H9 (cell line): ENCODE measurements around the gene APOL1. TPM values are rescaled to one million over a fixed set of nuclear protein-coding genes. Genes with fewer than 3 reads are reported as not detected.
"Not testable (repeated sequence)": the region's sequence is repeated elsewhere in the genome, so short reads cannot be mapped to it uniquely, and the experiment has no call there.

ENCODE experiments used
- DNase-seq: peaks from one replicate; pipeline ENCODE4 v3.0.0-alpha.2; 2017
- H2AFZ ChIP-seq: one replicate; pipeline ENCODE4 v1.6.1; 2013; ENCODE audit warnings: mild to moderate bottlenecking, low read length, control low read depth, moderate library complexity
- H2AK5ac ChIP-seq: 2 replicates; pipeline ENCODE4 v1.6.1; 2013; ENCODE audit warnings: low read length, control low read depth, mixed read lengths; ENCODE audit not compliant: insufficient read length
- H2BK120ac ChIP-seq: one replicate; pipeline ENCODE4 v1.6.1; 2013; ENCODE audit warnings: low read depth, mild to moderate bottlenecking, low read length, control low read depth, inconsistent platforms; ENCODE audit not compliant: poor library complexity, severe bottlenecking
- H2BK12ac ChIP-seq: 2 replicates; pipeline ENCODE4 v1.6.1; 2013; ENCODE audit warnings: low read length, control low read depth, mixed read lengths, low read depth; ENCODE audit not compliant: insufficient read length
- H2BK15ac ChIP-seq: 2 replicates; pipeline ENCODE4 v1.6.1; 2013; ENCODE audit warnings: low read depth, low read length, control low read depth
- H2BK20ac ChIP-seq: one replicate; pipeline ENCODE4 v1.6.1; 2013; ENCODE audit warnings: low read depth, mild to moderate bottlenecking, low read length, control low read depth, inconsistent platforms; ENCODE audit not compliant: poor library complexity, severe bottlenecking
- H2BK5ac ChIP-seq: 2 replicates; pipeline ENCODE4 v1.6.1; 2013; ENCODE audit warnings: low read length, control low read depth, mixed read lengths; ENCODE audit not compliant: insufficient read length
- H3K14ac ChIP-seq: 2 replicates; pipeline ENCODE4 v1.6.1; 2013; ENCODE audit warnings: low read length, control low read depth; ENCODE audit not compliant: insufficient read depth
- H3K18ac ChIP-seq: 2 replicates; pipeline ENCODE4 v1.6.1; 2013; ENCODE audit warnings: low read depth, mild to moderate bottlenecking, mixed read lengths, low read length, control low read depth; ENCODE audit not compliant: insufficient read length
- H3K23ac ChIP-seq: 2 replicates; pipeline ENCODE4 v1.6.1; 2013; ENCODE audit warnings: low read length, control low read depth, mixed read lengths, low read depth; ENCODE audit not compliant: insufficient read length
- H3K23me2 ChIP-seq: 2 replicates; pipeline ENCODE4 v1.6.1; 2013; ENCODE audit warnings: low read depth, mild to moderate bottlenecking, mixed read lengths, low read length, control low read depth; ENCODE audit not compliant: insufficient read length, poor library complexity, severe bottlenecking
- H3K27ac ChIP-seq: 2 replicates; pipeline ENCODE4 v1.5.1; 2013; ENCODE audit warnings: low read length, control low read depth, mixed read lengths, low read depth; ENCODE audit not compliant: insufficient read length
- H3K27me3 ChIP-seq: 2 replicates; pipeline ENCODE4 v1.6.1; 2013; ENCODE audit warnings: low read length, control low read depth, inconsistent platforms; ENCODE audit not compliant: insufficient read depth
- H3K4ac ChIP-seq: 2 replicates; pipeline ENCODE4 v1.6.1; 2013; ENCODE audit warnings: low read depth, mild to moderate bottlenecking, control low read depth, inconsistent platforms, low read length, moderate library complexity
- H3K4me1 ChIP-seq: 2 replicates; pipeline ENCODE4 v1.6.1; 2013; ENCODE audit warnings: low read length, control low read depth, inconsistent platforms; ENCODE audit not compliant: insufficient read depth
- H3K4me2 ChIP-seq: 2 replicates; pipeline ENCODE4 v1.6.1; 2013; ENCODE audit warnings: low read length, control low read depth, mixed read lengths; ENCODE audit not compliant: insufficient read length, insufficient read depth
- H3K56ac ChIP-seq: 2 replicates; pipeline ENCODE4 v1.6.1; 2013; ENCODE audit warnings: low read depth, mild to moderate bottlenecking, mixed read lengths, low read length, control low read depth; ENCODE audit not compliant: insufficient read length
- H3K79me1 ChIP-seq: 2 replicates; pipeline ENCODE4 v1.6.1; 2013; ENCODE audit warnings: low read depth, mild to moderate bottlenecking, moderate library complexity, low read length, control low read depth, inconsistent platforms; ENCODE audit not compliant: insufficient read depth, poor library complexity, severe bottlenecking
- H3K79me2 ChIP-seq: 2 replicates; pipeline ENCODE4 v1.6.1; 2013; ENCODE audit warnings: low read length, control low read depth, inconsistent platforms; ENCODE audit not compliant: insufficient read depth
- H3K9ac ChIP-seq: 2 replicates; pipeline ENCODE4 v1.6.1; 2013; ENCODE audit warnings: low read length, control low read depth, mixed read lengths; ENCODE audit not compliant: insufficient read length; ENCODE audit errors: extremely low read depth
- H3K9me3 ChIP-seq: one replicate; pipeline ENCODE4 v1.6.1; 2013; ENCODE audit warnings: low read depth, low read length, inconsistent platforms; ENCODE audit not compliant: control insufficient read depth
- H3T11ph ChIP-seq: one replicate; pipeline ENCODE4 v1.6.1; 2013; ENCODE audit warnings: mild to moderate bottlenecking, low read length, control low read depth, inconsistent platforms
- H4K20me1 ChIP-seq: one replicate; pipeline ENCODE4 v1.6.1; 2013; ENCODE audit not compliant: control insufficient read depth, insufficient read length, insufficient read depth
- H4K5ac ChIP-seq: 2 replicates; pipeline ENCODE4 v1.6.1; 2013; ENCODE audit warnings: low read depth, mild to moderate bottlenecking, mixed read lengths, low read length, control low read depth; ENCODE audit not compliant: insufficient read length
- H4K8ac ChIP-seq: replicated peaks from 2 replicates; pipeline ENCODE4 v1.6.1; 2013; ENCODE audit warnings: low read length, control low read depth, mixed read lengths, low read depth; ENCODE audit not compliant: insufficient read length
- H4K91ac ChIP-seq: 2 replicates; pipeline ENCODE4 v1.6.1; 2013; ENCODE audit warnings: low read depth, mild to moderate bottlenecking, moderate library complexity, mixed read lengths, low read length, control low read depth; ENCODE audit not compliant: insufficient read length
- H3K27ac Mint-ChIP-seq, 3 experiments: 2 replicates in 2 of 3; 3 replicates in 1 of 3; pipeline ENCODE4 v1.8.0; 2020 to 2021; ENCODE audit warnings: mixed read lengths in 3 of 3, mild to moderate bottlenecking in 1 of 3, moderate library complexity in 1 of 3
- H3K27me3 Mint-ChIP-seq: 2 replicates; pipeline ENCODE4 v1.8.0; 2021; ENCODE audit warnings: low read depth, mild to moderate bottlenecking, moderate library complexity, mixed read lengths
- H3K36me3 Mint-ChIP-seq, 3 experiments: 2 replicates in 2 of 3; 3 replicates in 1 of 3; pipeline ENCODE4 v1.8.0; 2020 to 2021; ENCODE audit warnings: low read depth in 3 of 3, mixed read lengths in 3 of 3; ENCODE audit not compliant: insufficient read depth in 1 of 3
- H3K4me1 Mint-ChIP-seq, 2 experiments: 2 replicates each; pipeline ENCODE4 v1.8.0; 2020; ENCODE audit warnings: mixed read lengths in 2 of 2
- H3K4me3 Mint-ChIP-seq, 2 experiments: 2 replicates in 1 of 2; 3 replicates in 1 of 2; pipeline ENCODE4 v1.8.0; 2020 to 2021; ENCODE audit warnings: mild to moderate bottlenecking in 2 of 2, mixed read lengths in 2 of 2, moderate library complexity in 1 of 2
- H3K9me3 Mint-ChIP-seq, 2 experiments: 2 replicates in 1 of 2; 3 replicates in 1 of 2; pipeline ENCODE4 v1.8.0; 2020; ENCODE audit warnings: mild to moderate bottlenecking in 2 of 2, mixed read lengths in 2 of 2, moderate library complexity in 1 of 2
- WGBS: extraction: QIAGEN DNeasy Blood & Tissue Kit; methylation state at CpG from one replicate; pipeline ENCODE4 v1.1.7; 2013; ENCODE audit warnings: missing lambda C conversion rate, low lambda C conversion rate, mixed read lengths; ENCODE audit not compliant: insufficient read length; ENCODE audit errors: extremely low coverage; 5-methylcytosine and 5-hydroxymethylcytosine counted together
- total RNA-seq: library from RNA; stranded (reverse); gene quantifications from 2 replicates; pipeline ENCODE4 v1.2.1, GENCODE V29; 2021
- TF ChIP-seq, protein P1 (sequence below): fragments of 200-600 bp; sonication (generic); conservative IDR thresholded peaks from 3 replicates; pipeline ENCODE4 v1.8.0; 2021; ENCODE audit warnings: antibody characterized with exemption, mild to moderate bottlenecking

Gene APOL1
- total RNA-seq, 1 experiment from 2014 or later, result not detected

DNA sequence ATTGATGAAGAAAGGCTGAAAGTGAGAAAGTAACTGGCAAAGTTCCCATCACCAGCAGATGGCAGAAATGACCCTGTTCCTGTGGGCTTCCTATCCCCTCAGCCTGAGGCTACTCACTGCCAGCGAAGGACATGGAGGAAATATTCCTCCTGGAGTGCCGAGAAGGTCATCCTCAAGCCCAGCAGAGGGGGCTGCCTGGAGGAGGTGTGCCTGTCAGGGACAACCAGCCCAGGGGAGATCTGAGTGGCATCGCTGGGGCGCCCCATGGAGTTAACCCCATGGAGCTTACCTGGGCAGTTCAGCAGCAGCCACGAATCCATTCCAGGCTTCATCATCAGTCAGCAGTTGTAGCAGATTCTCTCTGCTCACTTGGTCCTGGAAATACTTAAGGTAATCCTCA, 21.9 kb upstream of the APOL1 start:
- not testable (repeated sequence) for H3K27ac Mint-ChIP-seq, H3K27me3 Mint-ChIP-seq, H3K4me1 ChIP-seq, H3K79me1 ChIP-seq, H4K8ac ChIP-seq, H3K4me2 ChIP-seq, H2BK5ac ChIP-seq, H2BK15ac ChIP-seq, H4K91ac ChIP-seq, H4K5ac ChIP-seq, H3K23me2 ChIP-seq, H2BK20ac ChIP-seq, H2BK120ac ChIP-seq, H3K27me3 ChIP-seq, H3K9me3 ChIP-seq, H3K18ac ChIP-seq, H3K4me3 Mint-ChIP-seq, H4K20me1 ChIP-seq, H3K27ac ChIP-seq, H3K4ac ChIP-seq, H2AFZ ChIP-seq, H3K79me2 ChIP-seq, H3T11ph ChIP-seq, H2BK12ac ChIP-seq, H3K9me3 Mint-ChIP-seq, H3K9ac ChIP-seq, H3K23ac ChIP-seq, H3K14ac ChIP-seq, H3K56ac ChIP-seq, H2AK5ac ChIP-seq
- TF ChIP-seq, protein P1, sequence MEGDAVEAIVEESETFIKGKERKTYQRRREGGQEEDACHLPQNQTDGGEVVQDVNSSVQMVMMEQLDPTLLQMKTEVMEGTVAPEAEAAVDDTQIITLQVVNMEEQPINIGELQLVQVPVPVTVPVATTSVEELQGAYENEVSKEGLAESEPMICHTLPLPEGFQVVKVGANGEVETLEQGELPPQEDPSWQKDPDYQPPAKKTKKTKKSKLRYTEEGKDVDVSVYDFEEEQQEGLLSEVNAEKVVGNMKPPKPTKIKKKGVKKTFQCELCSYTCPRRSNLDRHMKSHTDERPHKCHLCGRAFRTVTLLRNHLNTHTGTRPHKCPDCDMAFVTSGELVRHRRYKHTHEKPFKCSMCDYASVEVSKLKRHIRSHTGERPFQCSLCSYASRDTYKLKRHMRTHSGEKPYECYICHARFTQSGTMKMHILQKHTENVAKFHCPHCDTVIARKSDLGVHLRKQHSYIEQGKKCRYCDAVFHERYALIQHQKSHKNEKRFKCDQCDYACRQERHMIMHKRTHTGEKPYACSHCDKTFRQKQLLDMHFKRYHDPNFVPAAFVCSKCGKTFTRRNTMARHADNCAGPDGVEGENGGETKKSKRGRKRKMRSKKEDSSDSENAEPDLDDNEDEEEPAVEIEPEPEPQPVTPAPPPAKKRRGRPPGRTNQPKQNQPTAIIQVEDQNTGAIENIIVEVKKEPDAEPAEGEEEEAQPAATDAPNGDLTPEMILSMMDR, result peak; percentile 50; the same call in 2 of the 3 replicates
- WGBS, result no CpG with 5 or more reads among the region's 5 CpGs
- peak; percentile 67 for DNase-seq
- Mint-ChIP-seq H3K36me3 (peaks cover 10 to 65% (median 43%) of the 10 kb centered on the region in 3 experiments), H3K4me1 (peaks cover 4 to 13% of the 10 kb centered on the region in 2 experiments)
